DOHH2 (cell line): ENCODE data around the gene PCDH15.

Experiments used
- CTCF ChIP-seq: fragments of 200-600 bp; sonication (generic); IDR thresholded peaks from one replicate; pipeline ENCODE4 v1.5.1; 2014; ENCODE audit warnings: antibody characterized with exemption, mild to moderate bottlenecking, low read depth, low read length; ENCODE audit not compliant: poor library complexity, severe bottlenecking
- EZH2phosphoT487 ChIP-seq: fragments of 200-600 bp; sonication (generic); IDR thresholded peaks from 2 replicates; pipeline ENCODE4 v1.6.1; 2017; ENCODE audit warnings: borderline replicate concordance, mild to moderate bottlenecking, antibody characterized with exemption, low read length, moderate library complexity, mixed read lengths

GRCh38 chr10:54124209-54124885 lies 676.7 kb downstream of the PCDH15 start:
- TF ChIP-seq CTCF = no peak
- TF ChIP-seq EZH2phosphoT487 = no peak
